Stimulated activated CD4-positive, alpha-beta T cell treated with anti-CD3 and anti-CD28 coated beads, TNF-alpha, amount 100 ng/mL, for 48 hours (primary cell): ENCODE data around the gene NUP107.
A peak's percentile ranks its signal among the peaks of the same experiment; 100 is the strongest.
"Not testable (repeated sequence)": the region's sequence is repeated elsewhere in the genome, so short reads cannot be mapped to it uniquely, and the experiment has no call there.

ENCODE experiments used
- DNase-seq, 3 donors: peaks; one replicate each; pipeline ENCODE4 v3.0.0-alpha.2; 2020; ENCODE audit warnings: low read depth in 3 of 3

The NUP107 gene

DNA sequence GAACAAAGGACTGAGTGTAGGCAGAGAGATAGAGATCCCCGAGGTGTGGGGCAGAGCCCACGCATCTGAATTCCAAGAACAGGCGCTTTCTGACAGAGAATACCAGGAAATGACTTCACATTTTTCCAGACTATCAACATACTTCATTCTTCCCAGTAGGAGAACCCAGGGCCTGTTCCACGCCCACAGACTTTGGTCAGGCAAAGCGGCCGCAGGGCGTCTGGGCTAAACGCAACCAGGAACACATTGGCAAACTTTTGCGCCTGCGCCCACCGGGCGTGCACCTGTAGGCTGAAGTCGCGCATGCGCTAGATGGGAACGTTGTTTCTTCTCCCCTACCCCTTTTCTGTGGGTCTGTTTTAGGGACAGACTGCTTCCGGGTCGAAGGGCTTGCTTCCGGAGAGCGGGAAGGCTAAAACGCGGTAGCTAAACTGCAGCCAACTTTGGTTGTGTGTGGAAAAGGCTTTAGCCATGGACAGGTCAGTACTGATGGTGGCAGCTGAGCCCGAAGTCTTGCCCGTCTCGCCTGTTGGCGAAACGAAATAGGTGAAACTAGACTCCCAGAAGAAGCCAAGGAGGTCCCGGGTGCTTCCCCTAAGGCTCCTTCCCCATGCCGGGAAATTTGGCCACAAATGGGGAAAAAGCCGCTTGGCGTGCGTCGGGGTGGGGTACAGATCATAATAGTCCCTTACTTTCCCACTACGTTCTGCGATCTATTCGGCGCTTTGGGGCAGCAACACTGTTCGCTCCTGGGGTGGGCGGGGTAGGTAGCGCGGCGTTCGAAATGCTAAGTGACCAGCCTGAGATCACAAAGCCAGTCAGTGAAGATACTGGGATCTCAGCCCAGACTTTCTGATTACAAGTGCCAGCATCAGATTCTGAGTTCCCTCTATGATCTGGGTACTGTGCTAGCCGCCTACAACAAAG lies at the start of gene NUP107:
Gene NUP107, plus strand, starts transcription at position 384 of the 927 bp plus-strand sequence. Its CDS starts 88 bp downstream, at position 472.
- DNase-seq, result peak; percentile 94 to 98 (median 96)

DNA sequence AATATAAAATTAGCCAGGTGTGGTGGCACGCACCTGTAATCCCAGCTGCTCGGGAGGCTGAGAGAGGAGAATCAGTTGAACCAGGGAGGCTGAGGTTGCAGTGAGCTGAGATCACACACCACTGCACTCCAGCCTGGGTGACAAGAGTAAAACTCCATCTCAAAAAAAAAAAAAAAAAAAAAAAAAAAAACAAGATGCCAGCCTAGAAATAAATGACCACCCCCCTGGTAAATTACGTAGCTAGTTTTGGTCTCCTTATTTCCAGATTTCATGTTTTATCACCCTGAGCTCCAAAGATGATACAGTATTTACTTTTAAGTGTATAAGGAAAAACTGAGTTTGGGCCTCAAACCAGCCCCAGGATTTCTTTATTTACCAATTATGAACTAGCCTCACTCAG lies 49.3 kb upstream of the NUP107 start:
- not testable (repeated sequence) for DNase-seq

DNA sequence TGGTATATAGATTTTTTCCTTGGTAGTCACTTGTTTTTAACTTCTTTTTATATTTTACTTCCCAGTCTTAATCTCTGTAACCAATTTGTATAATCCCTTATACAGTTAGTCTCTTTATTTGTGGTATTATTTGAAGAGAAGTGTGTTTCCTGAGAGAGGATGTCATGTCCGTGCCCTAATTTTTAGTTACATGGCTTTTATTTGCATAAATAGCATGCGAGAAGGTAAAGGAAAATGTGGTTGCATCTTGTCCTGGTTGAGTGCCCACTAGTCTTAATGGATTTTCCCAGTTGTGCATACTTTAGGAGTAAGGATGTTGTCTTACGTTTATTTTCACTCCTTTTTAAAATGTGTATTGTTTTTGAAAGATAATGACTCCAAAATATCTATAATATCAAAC lies 48.6 kb upstream of the NUP107 start:
- no peak for DNase-seq

DNA sequence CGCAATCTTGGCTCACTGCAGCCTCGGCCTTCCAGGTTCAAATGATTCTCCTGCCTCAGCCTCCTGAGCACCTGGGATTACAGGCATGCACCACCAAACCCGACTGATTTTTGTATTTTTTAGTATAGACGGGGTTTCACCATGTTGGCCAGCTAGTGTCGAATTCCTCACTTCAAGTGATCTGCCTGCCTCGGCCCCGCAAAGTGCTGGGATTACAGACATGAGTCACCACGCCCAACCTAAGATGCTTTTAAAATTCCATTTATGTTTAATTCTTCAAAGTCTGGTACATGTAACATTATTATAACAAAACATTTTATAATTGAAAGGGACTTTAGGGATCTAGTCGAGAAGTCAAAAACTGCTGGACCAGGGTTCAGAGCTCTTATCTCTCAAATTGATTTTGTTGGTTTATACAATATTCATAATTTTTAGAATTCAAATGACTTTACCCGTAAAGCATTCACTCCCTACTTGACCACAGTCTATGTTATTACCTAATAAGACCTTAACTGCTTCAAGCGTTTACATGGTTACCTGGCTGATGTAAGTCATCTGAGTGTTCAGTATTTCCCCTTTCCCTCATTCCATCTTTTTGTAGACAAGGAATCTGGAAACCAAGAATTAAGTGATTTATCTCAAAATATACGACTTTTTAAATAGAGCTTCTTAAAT lies 47.9 kb upstream of the NUP107 start:
- DNase-seq, result no peak

DNA sequence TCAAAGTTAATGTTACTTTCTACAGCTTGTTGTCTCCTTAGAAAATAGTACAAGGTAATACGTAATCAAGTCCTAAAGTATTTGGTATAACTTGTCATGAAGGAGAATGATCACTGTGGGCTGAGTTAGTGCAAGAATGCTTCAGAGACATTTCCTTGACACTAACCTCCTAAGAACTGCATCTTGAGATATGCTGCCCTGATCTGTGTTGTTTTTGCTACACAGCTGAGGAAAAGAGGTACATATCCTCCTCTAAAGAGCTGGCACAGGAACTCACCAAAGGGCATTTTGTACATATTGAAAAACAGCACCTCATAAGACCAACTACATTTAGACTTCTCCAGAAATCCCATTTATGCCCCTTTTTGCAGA lies 47.4 kb upstream of the NUP107 start:
- DNase-seq, result no peak

DNA sequence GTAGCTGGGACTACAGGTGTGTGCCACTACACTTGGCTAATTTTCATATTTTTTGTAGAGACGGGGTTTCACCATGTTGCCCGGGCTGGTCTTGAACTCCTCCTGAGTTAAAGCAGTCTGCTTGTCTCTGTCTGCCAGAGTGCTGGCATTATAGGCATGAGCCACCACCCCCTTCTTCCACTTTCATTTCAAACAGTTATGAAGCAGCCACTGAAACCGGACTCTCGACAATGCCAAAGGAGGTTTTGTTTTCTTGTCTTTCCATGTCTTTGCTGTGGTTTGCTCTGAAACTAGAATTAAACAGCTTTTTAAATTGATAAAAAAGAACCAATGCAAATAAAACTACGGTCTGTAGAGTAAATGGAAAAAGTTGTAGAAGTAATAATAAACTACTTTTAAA lies 45.6 kb upstream of the NUP107 start:
- DNase-seq, result peak; percentile 15 to 33 (median 20)

DNA sequence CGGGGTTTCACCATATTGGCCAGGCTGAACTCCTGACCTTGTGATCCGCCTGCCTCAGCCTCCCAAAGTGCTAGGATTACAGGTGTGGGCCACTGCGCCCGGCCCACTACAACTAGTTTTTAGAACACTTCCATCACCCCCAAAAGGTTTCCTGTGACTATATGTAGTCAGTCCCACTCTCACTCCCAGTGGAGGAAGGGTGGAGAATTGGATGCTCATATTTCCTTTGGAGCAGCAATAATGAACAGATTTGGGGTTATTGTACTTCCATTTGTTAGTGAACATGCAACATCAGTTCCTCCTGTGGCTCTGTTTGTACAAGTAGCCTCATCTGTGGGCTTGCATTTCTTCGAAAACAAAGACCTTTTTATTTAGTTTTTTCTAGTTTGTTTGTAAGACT lies 40.3 kb upstream of the NUP107 start:
- no peak for DNase-seq

DNA sequence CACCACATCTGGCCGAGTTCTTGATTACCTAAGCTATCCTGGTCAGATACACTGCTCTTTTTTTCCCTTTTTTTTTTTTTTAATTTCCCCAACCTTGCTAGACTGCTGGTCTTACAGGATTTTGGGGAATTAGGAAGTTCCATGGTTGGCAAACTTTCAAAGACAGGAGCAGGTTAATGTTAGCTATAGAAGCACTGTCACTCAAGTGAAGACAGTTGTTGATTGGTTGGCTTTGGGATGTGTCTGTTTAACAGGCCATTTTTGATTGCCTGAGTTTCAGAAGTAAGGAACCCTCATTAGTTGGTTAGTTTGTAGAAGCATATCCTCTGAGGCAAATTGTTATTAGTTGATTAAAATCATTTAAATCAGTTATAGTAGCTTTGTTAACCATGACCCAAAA lies 39.3 kb upstream of the NUP107 start:
- DNase-seq, result no peak

DNA sequence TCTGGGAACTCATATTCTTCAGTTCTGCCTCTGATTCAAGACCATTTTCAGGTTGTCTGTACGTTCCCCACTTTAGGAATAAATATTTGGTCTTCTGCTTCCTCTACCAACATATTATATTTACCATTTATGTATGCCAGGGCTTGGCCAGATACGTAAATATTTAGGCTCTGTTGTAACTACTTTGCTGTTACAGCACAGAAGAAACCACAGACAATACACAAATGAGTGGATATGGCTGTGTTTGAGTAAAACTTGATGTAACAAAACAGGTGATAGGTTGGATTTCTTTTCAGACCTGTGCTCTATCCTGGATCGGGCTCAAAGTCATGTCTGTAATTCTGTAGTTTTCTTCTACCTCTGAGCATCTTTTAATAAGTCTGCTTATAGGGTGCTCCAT lies 38.6 kb upstream of the NUP107 start:
- no peak for DNase-seq

DNA sequence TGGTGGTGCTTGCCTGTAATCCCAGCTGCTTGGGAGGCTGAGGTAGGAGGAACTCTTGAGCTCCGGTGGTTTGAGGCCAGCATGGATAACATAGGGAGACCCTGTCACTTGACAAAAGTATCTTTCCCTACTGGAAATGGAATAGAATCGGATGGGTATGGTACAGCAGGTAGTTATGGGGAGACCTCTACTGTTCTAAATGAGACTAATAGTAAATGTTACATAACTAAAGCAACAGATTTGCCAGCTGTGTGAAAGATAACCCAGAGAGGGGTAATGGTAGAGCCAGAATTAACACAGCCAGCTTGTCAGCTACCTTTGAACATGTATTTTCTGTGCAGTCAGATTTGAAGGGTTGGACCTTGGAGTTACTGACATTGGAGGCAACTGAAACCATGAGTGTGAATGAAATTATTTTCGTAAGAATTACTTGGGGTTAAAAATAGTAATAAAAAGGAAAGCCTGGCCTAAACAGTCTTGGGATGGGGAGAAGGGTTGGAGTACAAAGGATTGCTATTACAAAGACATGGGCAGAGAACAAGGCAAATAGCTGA lies 21.7 kb upstream of the NUP107 start:
- no peak for DNase-seq

DNA sequence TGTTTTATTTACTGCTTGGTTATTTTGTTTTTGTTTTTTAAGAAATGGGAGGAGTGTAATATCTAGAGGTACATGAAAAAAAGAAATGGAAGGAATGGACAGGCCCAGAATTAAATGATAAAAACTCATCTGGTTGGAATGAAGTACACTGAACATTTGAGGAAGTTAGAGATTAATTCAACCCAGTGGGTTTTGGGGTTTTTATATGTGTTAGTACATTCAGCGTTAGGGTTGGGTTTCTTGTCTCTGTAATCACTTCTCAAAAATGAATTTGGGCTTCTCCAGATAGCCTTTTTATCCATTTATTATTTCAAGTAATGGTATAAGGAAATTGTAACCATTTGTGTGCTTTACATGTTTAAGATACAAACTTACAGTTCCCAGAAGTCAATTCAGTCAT lies 19.5 kb upstream of the NUP107 start:
- no peak for DNase-seq

DNA sequence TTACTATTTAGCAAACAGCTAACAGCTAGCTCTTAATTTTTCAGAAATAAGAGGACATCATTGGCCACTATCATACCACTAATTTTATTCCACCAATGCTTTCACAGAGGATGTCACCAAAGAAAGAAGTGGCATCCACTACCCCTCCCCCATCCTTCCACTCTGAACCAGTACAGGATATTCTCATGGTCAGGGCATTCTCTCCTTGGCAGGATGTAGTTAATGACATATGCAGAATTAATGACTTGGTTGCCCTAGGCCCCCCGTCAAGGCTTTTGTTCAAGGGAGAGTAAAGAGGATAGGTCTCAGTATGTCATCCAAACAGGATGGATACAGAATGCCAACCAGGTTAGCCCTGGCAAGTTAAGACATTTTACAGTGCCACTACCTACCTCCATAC lies 18.9 kb upstream of the NUP107 start:
- DNase-seq, result no peak

DNA sequence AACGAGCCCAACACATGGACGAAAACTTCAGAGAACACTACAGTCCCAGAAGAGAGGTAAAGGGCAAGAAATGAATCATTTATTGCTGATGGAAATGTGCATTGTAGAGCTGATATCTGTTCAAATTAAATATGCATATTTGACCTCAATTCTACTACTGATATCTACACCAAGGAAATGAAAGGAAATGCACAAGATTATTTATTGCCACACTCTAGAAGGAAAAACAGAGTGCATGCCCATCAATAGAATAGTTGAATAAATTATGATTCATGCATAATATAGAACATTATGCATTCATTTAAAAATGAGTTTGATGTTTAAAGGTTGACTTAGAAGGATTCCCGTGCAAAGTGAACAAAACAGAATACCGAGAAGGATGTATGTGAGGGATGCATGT lies 15.6 kb upstream of the NUP107 start:
- DNase-seq, result no peak

DNA sequence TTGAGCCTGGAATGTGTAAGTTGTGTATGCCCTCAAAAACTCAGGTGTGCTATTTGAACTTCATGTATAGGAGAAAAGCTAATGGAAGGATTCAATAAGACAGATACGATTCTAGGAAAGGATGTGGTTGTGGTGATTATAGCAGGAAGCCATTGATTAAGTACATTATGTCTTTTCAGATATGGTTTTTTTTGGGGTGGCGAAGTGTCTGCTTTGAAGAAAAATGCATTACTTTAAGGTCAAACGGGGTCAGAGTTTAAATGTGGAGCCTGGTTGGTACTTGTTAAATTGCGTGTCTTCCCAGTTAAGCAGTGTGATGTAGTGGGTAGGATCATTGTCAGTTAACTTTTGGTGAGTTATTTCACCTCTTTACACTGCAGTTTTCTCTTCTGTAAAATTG lies 13.0 kb upstream of the NUP107 start:
- DNase-seq, result no peak

DNA sequence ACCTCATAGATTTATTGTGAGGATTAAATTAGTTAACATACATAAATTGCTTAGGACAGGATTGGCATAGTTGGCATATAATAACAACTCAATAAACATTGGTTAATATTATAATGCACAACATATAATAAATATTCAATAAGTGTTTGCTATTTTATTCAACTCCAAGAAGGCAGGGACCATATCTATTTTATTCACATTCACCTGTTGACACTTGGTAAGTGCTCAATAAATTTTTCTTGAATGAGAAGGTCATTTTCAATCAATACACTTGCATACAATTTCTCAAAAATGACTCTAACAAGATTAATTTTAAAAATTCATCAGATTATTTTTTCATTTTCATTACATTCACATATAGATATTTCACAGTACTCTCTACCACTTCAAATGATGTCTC lies 12.4 kb upstream of the NUP107 start:
- DNase-seq, result no peak

DNA sequence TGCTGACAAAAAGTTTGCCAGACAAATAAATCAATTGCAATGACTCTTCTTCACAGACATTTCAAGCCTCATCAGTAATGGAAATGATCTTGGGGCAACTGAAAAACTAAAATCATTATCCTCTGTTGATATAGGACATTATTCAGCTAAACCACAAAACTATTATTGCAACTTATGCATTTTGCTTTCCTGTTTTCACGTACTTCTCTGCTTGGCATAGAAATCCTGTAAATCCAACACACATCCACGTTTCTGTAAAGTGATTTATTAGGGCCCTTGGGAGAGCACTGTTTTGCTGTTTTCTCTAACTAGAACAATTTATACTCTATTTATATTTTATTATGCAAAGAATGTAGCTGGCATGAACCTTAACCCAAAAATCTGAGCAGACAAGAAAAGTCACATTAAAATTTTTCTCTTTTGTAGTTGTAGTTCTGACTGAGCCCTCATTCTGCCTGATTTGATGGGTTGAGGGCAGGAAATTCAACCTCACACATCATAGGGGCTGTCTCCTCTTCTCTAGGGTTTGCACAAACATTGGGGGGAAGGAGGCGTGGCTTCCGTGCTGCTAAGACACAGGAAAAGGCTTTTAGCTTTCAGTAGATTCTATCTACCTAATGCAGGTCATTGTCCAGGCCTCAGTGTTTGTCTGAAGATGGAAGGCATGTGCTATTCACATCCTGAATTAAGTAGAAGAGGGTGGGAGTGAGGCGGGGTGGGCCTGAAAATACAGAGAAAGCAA lies 11.5 kb upstream of the NUP107 start:
- DNase-seq, result peak in 2 of 3 donors; percentile 16 to 49

DNA sequence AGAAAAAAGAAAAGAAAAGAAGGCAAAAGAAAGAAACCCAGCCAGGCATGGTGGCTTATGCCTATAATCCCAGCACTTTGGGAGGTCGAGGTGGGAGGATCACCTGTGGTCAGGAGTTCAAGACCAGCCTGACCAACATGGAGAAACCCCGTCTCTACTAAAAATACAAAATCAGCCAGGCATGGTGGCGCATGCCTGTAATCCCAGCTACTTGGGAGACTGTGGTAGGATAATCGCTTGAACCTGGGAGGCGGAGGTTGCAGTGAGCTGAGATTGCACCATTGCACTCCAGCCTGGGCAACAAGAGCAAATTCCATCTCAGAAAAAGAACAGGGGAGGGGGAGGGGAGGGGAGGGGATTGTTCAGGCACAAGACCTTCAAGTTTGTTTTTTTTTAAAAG lies 9.9 kb upstream of the NUP107 start:
- DNase-seq, result not testable (repeated sequence)

DNA sequence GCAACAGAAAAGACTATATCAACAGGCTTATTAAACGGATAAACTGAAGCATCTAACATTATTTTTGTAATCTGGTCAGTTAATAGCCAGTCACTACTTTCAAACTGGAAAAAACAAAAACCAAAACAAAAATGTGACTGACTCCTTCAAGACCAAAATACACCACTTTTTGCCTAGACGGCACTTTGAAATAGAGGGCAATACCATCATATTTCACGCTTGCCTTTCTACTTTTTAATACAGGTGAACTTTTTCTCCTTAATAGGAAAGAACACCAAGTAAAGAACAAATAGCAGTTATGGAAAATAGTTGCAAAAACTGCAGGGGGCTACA lies 550 bp upstream of the NUP107 start:
- DNase-seq, result no peak

DNA sequence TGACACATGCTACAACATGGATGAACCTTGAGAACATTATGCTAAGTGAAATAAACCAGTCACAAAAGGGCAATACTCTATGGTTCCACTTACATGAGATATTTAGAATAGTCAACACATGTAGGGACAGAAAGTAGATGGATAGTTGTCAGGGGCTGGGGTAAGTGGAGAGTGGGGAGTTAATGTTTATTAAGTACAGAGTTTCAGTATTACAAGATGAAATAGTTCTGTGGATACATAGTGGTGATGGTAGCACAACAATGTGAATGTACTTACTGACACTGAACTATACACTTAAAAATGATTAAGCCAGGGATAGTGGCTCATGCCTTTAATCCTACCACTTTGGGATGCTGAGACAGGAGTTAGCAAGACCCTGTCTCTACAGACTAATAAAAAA lies 8.7 kb downstream of the NUP107 start:
- DNase-seq, result no peak

DNA sequence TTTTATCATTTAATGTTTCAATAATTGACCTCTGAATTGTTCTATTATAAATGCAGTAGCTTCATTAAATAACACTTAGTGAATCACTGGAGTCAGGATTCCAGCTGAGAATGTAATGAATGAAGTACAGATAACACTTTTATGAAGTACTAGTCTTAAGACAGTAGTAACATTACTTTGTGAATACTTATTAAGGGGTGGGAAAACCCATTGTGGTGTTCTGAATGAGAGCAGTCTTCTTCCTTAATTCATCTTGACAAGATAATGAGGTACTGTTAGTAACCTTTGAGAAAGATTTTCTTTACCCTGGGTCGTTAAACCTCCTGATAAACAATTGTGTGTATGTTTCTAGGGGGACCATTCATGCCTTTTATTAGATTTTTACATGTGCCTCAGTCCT lies 12.7 kb downstream of the NUP107 start:
- no peak for DNase-seq

DNA sequence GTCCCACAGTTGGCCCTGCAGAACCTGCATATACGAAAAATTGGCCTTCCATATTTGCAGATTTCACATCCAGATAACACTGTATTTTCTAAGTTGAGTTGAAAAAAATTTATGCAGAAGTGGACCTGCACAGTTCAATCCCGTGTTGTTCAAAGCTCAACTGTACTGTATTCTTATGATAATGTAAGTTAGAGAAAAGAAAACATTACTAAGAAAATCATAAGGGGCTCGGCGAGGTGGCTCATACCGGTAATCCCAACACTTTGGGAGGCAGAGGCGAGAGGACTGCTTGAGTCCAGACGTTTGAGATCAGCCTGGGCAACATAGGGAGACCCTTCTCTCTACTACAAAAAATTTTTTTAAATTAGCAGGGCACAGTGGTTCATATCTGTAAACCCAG lies 41.0 kb downstream of the NUP107 start:
- DNase-seq, result no peak

DNA sequence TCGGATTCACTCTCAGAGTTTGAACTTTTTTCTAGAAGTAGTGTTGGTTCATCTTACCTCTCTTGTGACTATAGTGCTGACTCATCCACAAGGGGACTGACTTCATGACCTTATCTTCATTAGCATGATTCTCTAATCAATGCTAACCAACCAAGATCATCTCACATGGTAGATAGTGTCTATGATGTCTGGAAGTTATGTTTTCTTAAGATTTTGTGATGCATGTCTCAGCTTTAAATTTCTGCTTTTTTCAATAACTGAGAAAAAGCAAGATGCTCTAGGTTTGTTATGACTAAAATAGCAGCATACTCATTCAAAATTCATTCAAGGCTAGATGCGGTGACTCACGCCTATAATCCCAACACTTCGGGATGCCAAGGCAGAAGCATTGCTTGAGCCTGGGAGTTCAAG lies 46.9 kb downstream of the NUP107 start:
- DNase-seq, result no peak
